Measurements from ENCODE around the gene RALGDS.

- TF ChIP-seq ZNF556 (CRISPR knock-in tag; IDR thresholded peaks at IDR 0.05; ENCODE audit: borderline replicate concordance) (no peak), SMAD9 (CRISPR knock-in tag; IDR thresholded peaks at IDR 0.05) (no peak), E2F5 (CRISPR knock-in tag; conservative IDR thresholded peaks at IDR 0.05) (no peak)
- TF ChIP-seq, protein P1, sequence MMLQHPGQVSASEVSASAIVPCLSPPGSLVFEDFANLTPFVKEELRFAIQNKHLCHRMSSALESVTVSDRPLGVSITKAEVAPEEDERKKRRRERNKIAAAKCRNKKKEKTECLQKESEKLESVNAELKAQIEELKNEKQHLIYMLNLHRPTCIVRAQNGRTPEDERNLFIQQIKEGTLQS (CRISPR knock-in tag; IDR thresholded peaks at IDR 0.05), result no peak
Measured at GRCh38 chr9:133164191-133164590, 43.2 kb upstream of the RALGDS start.
